GM12865 (cell line): ENCODE measurements around the gene KRT4.

Source experiments
- DNase-seq: peaks from one replicate; pipeline ENCODE4 v3.0.0; 2010; ENCODE audit warnings: low read depth
- H3K4me3 ChIP-seq: 2 replicates; pipeline ENCODE4 v1.5.1; 2011; ENCODE audit warnings: mild to moderate bottlenecking, low read depth, low read length, control low read depth
- CTCF ChIP-seq: IDR thresholded peaks from 2 replicates; pipeline ENCODE4 v1.5.1; 2011; ENCODE audit warnings: low read length, control low read depth, low read depth, inconsistent platforms; ENCODE audit not compliant: insufficient read depth; ENCODE audit errors: missing control alignments

KRT4 gene

GRCh38 chr12:52845946-52846345 is 32.0 kb upstream of the KRT4 start:
- no peak for TF ChIP-seq CTCF
- no peak overlapping the region for H3K4me3 ChIP-seq
- no peak for DNase-seq

- DNase-seq = no peak
- H3K4me3 ChIP-seq = no peak overlapping the region
- TF ChIP-seq CTCF = no peak
Observed at GRCh38 chr12:52844386-52844785, 30.5 kb upstream of the KRT4 start.

GRCh38 chr12:52839436-52840105 is 25.7 kb upstream of the KRT4 start:
- no peak overlapping the region for H3K4me3 ChIP-seq
- TF ChIP-seq CTCF = no peak
- no peak for DNase-seq

- no peak for DNase-seq
Observed at GRCh38 chr12:52838609-52839435, 24.9 kb upstream of the KRT4 start.

GRCh38 chr12:52837781-52838608 is 24.1 kb upstream of the KRT4 start:
- TF ChIP-seq CTCF = no peak
- no peak overlapping the region for H3K4me3 ChIP-seq
- DNase-seq = no peak

More at GRCh38 chr12:52838609-52839435, 24.9 kb upstream of the KRT4 start:
- no peak for TF ChIP-seq CTCF
- H3K4me3 ChIP-seq = no peak overlapping the region

GRCh38 chr12:52837413-52837741 is 23.5 kb upstream of the KRT4 start:
- DNase-seq = peak; percentile 54
- no peak for TF ChIP-seq CTCF
- no peak overlapping the region for H3K4me3 ChIP-seq
